Renal pelvis (tissue), 4 donors: Measurements from ENCODE around the gene SP140. TPM values are rescaled to one million over a fixed set of nuclear protein-coding genes. Genes with fewer than 3 reads are reported as not detected.
"Not testable (repeated sequence)": the region's sequence is repeated elsewhere in the genome, so short reads cannot be mapped to it uniquely, and the experiment has no call there.

Experiments used
- DNase-seq: peaks from one replicate; pipeline ENCODE4 v3.0.0-alpha.2; 2013
- polyA plus RNA-seq, 3 donors: library from polyadenylated mRNA; unstranded; fragments of 120-200 nt; gene quantifications; one replicate each; pipeline ENCODE4 v1.2.1, GENCODE V29; 2013; ENCODE audit not compliant: insufficient read length in 3 of 3

Gene SP140
- polyA plus RNA-seq, 3 donors, result 0.54 to 1.8 (median 1.5) TPM

DNA sequence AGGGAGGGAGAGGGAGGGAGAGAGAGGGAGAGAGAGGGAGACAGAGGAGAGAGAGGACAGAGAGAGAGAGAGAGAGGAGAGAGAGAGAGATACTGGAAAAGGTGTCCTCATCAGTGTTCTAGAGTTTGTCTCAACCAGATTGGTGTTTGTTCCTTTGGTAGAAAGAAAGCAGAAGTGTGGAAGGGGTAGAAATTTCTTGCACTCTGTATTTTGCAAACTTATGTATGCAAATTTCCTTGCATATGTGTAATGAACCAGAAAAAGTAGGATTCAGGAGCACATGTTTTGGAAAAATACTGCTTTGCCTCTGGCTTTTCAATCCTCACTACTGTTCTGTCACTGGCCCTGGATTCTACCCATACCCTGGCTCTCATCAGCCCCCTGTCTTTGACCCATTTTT lies 1.1 kb upstream of the SP140 start:
- DNase-seq, result no peak

DNA sequence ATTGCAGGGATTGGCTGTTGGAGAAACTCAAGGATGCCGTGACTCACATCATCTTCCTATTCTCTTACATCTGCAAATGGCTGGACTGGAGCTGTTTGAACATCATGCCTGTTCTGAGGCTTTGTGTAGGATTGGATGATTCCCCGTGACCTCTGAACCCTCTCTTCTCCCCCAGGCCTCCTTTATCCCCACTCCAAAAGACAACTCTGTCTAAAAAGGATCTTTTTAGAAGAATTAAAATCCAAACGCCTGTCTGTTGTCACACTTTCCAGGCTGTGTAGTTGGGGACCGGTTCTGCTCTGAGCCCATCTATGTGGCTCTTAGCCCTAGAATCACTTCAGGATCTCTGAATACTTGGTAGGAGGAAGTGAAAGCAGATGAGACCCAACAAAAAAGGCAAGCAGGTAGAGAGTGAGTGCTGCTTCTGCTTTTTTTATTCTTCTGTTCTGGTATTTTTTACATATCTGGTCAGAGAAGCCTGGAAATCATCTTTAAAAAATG lies 565 bp downstream of the SP140 start:
- DNase-seq, result no peak

DNA sequence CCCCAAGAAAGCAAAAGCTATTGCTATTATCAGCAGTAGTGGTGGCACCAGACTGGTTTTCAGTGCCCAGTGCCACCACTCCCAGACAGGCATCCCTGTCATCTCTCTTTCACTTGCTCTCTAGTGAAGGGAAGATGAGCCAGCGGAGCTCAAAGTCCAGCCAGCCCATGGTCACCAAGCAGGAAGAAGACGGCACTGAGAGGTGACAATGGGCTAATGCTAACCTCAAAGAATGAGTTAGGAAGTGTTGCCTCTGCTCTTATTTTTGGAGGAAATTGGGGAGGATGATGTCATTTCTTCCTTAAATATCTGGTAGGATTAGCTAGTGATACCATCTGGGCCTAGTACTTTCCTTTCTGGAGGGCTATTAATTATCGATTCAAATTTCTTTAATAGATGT lies 1.7 kb downstream of the SP140 start:
- DNase-seq, result no peak

DNA sequence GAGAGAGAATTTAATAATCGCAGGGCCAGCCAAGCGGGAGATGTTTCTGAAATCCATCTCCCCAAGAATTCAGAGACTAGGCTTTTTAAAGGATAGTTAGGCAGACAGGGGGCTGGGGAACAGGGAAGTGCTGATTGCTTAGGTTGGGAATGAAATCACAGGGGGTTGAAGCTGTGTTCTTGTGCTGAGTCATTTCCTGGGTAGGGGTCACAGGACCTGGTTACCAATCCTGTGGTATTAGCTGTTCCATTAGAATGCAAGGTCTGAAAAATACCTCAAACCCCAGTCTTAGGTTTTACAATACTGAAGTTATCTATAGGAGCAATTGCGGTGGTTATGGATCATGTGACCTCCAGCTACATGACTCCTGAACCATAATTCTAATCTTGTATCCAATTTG lies 4.6 kb downstream of the SP140 start:
- no peak for DNase-seq

DNA sequence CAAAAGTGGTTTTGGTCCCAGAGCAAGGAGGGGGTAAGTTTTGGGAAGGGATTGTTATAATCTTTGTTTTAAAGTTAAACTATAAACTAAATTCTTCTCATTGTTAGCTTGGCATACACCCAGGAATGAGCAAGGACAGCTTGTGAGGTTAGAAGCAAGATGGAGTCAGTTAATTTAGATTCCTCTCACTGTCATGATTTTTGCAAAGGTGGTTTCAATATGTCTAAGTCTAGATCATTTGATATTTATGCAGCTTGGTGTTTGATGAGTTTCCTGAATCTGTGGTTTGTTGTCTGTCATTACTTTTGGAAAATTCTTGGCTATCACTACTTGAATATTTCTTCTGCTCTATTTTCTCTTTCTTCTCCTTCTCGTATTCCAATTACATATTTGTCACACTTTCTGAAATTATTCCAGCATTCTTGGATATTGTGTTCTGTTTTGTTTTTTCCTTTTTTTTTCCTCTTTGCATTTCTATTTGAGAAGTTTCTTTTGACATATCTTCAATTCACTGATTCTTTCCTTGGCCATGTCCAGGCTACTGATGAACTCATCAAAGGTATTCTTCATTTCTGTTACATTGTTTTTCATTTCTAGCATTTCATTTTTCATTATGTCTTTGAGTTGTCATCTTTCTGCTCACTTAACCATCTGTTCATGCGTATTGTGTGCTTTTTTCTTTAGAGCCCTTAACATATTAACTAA lies 5.1 kb downstream of the SP140 start:
- DNase-seq, result no peak

DNA sequence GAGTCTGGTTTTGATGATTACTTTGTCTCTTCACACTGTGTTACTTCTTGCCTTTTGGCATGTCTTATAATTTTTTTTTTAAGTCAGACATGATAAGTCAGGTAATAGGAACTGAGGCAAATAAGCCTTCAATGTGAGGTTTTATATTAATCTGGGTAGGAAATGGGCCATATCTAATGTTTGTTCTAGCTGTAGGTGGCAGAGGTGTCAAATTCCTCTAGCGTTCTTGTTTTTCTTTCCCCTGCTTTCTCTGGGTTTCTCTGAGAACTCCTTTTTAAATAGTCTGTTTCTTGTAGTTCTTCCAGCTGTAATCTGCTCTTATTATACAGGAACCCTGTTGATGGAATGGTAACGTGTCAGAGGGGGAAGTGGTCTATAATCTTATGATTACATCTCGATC lies 5.7 kb downstream of the SP140 start:
- DNase-seq, result no peak

DNA sequence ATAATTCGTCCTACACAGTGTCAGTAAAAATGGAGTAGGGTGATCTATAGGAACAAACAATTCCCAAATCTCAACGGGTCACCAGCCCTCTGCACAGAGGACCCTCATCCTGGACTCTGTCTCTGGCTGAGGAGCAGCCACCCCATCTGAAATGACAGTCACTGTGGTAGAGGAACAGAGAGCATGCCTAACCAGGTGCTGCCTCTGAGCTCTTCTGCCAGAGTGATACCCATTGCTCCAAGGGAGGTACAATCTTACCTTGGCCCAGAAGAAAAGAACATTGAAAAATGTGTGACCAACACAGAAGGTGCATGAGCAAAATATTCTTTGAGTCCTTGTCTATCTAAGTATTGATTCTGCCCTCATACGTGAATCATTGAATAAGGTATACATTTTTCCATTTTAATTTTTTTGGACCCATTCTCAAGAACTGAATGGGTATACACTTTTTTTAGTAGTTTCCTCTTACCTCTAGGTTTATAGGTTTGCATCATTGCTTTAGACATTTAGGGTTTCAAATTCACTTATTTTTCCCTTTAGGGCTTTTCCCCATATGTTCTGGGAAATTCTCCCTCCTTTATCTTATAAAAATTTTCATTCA lies 8.7 kb downstream of the SP140 start:
- no peak for DNase-seq

DNA sequence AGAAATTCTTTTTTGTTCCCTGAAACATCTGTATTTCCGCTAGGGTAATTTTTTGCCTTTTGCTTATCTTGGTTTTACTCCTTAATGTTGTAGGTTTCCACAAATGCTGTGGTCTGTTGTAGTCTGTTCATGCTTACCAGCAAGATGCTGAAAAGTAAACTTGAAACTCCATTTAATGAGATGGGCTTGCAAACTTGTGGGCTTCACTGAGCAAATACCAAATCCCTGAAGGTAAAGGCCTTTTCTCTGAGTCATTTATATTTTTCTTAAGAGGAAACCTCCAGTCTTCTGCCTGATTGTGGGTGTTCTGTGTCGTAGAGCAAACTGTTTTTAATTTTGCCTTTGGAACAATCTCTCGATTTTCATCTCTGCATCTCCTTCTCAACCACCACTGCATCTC lies 9.3 kb downstream of the SP140 start:
- DNase-seq, result no peak

DNA sequence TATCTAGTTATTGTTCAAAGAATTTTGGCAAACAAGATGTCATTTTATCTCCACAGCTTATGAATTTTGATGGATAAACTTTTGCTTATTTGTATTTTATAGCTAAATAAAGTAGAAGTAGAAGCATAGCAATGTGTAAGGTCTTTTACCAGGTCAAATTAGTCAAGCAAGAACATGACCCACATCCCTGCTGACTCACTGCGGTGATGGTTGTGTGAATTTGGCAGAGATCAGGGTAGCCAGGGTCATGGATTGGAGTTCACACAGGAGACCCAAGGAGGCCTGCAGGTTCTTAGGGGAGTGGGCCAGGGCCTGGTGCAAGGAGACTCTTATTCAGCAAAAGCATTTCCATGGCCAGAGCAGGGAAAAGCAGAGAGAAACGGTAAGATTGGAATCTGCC lies 18.7 kb downstream of the SP140 start:
- no peak for DNase-seq

DNA sequence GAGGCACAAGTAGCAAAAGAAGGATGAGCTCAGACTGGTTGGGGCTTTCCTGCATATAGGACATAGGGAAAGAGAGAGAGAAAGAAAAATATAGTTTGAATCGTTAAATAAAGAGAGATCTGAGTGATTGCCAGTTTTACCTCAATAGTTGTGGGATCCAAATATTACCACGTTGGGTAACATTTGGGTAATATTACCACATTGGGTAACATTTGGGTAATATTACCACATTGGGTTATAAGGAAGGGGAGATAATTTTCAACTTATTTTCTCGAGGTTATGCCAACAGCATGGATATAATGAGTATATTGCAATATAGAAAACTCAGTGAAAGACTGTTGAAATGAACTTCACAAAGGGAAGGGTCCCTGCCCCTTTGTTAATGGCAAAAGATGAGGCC lies 20.7 kb downstream of the SP140 start:
- no peak for DNase-seq

DNA sequence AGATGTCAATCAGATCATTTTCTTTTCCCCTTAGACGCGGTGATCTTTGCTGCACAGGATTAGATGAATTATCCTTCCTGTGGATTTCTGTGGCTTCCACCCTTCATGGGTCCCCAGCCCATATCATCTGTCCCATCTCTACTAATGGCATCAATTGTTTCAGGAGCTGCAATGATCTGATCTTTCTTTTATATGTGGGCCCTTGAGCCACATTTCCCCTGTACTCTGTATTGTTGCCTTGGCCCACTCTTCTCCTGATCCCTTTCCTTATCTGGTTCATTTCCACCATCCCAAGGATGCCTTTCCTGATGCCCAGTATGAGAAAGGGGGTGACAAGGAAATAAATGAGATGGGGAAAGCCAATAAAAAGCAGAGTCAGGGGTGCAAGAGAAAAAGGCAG lies 24.7 kb downstream of the SP140 start:
- DNase-seq, result no peak

DNA sequence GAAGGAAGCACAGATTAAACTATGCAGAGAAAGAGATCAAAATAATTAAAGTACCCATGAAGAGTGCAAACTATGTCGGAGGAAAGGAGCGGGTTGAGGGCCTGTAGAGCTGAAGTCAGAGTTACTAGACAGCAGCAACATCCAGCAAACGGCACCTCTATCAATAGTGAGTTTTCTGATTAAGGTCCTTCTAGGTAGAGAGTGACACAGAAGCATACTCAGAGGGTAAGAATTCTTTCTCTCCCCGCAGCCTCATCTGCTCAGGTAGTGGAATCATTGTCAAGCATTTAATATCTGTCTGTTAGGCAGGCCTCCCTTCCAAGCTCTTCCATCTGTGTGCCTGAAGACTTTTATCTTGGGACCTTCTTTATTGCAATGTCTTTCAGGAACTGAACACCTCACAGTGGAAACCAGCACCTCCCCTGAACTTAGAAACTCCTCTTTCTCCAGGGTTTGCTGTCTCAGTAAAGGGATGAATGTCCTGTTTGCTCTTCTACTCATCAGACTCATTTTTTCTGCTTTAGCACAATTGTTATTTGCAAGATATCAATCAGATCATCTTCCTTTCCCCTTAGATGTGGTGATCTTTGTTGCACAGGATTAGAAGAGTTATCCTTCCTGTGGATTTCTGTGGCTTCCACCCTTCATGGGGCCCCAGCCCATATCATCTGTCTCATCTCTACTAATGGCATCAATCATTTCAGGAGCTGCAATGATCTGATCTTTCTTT lies 28.8 kb downstream of the SP140 start:
- no peak for DNase-seq

DNA sequence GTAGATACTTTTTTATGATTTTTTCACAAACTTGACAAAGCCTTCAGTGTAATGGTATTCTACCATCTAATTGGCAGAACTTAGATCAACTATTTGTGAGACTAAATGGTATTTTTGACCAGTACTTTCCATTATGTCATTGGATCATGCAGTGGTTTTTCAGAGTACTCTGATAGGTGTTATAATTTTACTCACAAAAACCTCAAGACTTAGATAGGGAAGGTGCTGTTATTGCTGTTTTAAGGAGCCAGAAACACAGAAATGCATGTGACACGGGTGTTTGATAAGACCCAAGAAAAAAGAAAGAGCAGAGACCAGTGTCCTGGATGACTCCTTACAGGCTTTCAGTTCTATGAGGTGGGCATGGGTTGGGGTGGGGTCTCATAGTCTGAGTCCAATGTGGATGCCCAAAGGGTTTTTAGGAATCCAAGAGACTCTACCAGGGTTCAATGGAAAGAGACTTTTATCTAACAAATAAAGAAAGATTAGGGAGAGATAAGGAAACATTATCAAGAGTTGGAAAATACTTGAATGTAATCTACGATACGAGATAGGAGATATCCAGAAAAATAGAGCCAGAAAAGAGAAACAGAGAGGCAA lies 31.3 kb downstream of the SP140 start:
- DNase-seq, result no peak

DNA sequence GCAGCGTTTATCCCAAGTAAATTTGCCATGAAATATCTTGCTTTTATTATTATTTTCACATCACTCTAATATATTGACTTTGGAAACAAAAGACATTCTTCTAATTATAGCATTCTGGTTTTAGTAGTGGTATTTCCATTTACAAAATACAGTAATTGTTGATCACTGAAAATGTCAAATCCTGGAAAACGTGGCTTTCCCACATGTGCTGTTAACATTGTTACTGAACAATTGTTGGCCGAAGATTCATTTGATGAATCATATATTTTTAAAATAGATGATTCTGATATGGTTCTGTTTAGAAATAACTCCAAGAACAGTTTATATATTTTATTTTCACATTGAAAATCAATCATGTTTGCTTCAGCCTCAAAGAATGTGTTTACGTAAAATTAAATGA lies 32.9 kb downstream of the SP140 start:
- DNase-seq, result no peak

DNA sequence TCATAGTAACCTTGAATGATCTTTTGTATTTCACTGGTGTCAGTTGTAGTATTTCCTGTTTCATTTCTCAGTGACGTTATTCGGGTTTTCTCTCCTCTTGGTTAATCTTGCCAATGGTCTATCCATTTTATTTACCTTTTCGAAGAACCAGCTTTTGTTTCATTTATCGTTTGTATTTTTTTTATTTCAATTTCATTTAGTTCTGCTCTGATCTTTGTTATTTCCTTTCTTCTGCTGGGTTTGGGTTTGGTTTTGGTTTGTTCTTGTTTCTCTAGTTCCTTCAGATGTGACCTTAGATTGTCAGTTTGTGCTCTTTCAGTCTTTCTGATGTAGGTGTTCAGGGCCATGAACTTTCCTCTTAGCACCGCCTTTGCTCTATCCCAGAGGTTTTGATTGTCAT lies 36.7 kb downstream of the SP140 start:
- no peak for DNase-seq

DNA sequence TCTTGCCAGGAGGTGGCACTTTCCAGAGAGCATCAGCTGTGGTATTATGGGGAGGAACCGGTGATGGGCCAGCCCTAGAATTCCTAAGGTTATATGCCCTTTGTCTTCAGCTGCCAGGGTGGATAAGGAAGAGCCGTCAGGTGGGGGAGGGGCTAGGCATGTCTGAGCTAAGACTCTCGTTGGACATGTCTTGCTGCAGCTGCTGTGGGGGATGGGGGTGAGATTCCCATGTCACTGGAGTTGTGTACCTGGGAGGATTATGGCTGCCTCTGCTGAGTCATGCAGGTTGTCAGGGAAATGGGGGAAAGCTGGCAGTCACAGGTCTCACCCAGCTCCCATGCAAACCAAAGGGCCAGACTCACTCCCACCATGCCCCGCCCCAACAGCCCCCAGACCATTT lies 39.4 kb downstream of the SP140 start:
- DNase-seq, result not testable (repeated sequence)

DNA sequence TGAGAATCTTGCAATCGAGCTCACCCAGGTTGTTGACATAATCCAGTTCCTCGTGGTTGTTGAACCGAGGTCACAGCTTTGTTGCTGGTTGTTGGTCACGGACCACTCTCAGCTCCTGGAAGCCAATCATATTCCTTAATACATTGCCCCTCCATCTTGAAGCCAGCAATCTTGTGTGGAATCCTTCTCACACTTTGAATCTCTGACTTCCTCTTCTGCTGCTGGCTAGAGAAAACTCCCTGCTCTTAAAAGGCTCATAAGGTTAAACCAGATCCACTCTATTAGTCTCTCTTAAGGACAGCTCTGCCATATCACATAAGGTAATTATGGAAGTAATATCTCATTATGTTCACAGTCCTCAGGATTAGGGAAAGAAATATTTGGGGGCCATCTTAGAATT lies 41.1 kb downstream of the SP140 start:
- no peak for DNase-seq

DNA sequence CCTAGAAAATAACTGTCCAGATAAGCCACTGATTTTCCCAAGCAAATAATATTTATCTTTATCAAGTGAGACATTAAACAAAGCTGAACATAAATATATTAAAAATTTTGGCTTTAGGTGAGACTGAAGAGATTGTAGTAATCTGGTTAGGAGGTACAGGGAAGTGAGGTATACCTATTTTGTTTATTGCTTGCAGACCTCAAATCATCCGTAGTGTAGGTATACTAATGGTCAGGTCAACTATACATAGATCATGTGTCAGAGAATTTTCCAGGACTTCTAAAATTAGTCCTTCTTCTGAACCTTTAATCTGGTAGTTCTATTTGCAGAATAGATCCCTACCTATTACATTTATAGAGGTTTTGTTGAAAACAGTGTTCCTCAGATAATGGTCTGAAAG lies 41.5 kb downstream of the SP140 start:
- no peak for DNase-seq

DNA sequence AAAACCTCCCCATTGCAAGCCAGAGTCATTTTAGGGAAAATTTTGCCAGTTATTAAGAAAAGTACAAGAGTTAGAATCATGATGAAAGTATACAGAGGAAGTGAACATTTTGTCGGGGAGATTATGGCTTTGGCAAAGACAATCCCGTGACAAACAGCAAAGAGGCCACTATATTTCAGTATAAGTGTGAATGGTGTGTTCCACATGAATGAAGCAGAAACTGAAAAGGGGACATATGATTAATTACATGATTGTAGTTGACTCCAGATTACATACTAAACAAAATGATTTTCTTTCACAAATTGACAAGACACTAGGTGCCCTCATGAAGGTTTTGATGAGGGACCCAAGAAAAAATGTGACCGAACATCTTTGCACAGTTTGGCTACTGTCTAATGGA lies 42.0 kb downstream of the SP140 start:
- DNase-seq, result no peak

DNA sequence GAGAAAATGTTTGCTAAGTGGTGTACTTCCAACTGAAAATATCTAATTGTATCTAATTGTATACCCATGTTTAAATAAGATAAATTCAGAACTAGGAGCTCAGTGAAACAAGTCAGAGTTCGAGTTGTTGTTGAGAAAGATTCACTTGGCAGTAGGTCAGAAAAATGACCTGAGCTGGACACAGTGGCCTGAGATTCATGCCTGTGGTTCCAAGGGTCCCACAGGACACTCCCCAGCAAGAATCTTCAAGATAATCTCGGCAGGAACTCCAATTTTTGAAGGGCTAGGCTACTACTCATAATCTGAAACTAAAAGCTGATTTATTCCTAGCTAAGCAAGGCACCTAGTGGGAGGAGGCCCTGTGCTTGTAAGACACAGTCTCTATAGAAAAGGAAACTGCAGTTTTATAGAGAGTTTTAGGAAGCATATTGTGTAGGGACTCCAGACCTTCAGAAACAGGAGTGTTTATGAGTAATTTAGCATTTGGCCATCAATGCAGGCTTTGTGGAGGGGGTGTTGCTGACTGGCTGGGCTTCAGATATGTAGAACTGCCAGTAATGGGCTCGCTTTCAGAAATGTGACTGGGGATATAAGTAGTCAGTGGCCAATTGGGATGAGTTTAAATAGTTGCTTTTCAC lies 43.2 kb downstream of the SP140 start:
- DNase-seq, result no peak

DNA sequence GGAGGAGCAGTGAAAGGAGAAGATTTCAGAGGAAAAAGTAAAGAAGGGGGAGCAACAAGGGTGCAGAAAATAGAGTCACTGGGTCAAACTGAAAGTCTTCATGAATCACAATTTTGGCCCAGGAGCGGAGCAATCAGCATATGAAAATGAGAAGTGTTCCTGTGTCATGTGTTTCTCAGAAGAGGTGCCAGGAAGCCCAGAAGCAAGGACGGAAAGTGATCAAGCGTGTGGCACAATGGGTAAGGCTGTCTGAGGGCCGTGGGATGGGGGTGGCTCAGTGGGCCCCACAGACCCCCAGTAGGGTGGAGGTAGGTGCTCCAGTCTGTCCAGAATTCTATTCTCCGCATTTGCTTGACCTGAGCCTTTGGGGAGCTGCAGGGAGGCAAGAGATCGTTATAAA lies 44.2 kb downstream of the SP140 start:
- no peak for DNase-seq

DNA sequence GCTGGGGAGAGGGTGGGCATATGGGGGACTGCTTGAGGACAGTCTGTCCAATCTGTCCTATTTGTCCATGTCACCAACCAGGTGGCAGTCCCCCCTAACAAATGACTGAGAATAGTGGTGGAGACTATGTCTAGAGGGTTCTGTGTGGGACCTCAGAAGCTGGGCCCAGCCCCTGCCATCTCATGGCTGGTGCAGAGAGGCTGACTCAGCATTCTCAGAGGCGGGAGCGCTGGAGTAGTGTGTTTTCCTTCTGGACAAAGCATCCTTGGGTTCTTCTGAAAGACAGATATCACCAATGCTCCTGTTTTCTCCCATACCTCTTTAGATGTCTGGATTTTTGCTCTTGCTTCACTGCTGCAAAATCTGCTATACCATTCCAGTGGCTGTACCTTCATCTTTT lies 57.4 kb downstream of the SP140 start:
- DNase-seq, result no peak
